PC-3 (cell line): ENCODE measurements around the gene PTPRN2.

Experiments
- CTCF ChIP-seq: fragments of 300-600 bp; sonication (generic); conservative IDR thresholded peaks from 2 replicates; pipeline ENCODE4 v1.5.1; 2017; ENCODE audit warnings: antibody characterized with exemption, low read depth, mild to moderate bottlenecking, low read length
- EZH2 ChIP-seq: fragments of 300-600 bp; sonication (generic); IDR thresholded peaks from one replicate; pipeline ENCODE4 v1.6.1; 2017; ENCODE audit warnings: antibody characterized with exemption, mild to moderate bottlenecking, low read length; ENCODE audit not compliant: unreplicated experiment
- EZH2phosphoT487 ChIP-seq: fragments of 300-600 bp; sonication (generic); IDR thresholded peaks from 2 replicates; pipeline ENCODE4 v1.6.1; 2018; ENCODE audit warnings: mild to moderate bottlenecking, antibody characterized with exemption, low read length, borderline replicate concordance

- no peak for TF ChIP-seq CTCF
- no peak for TF ChIP-seq EZH2
- TF ChIP-seq EZH2phosphoT487, result no peak
Measured at GRCh38 chr7:157673573-157673972, 914.0 kb downstream of the PTPRN2 start.
